HG02623 (cell line): Measurements from ENCODE around the gene NEDD4L.
"Not testable (repeated sequence)": the region's sequence is repeated elsewhere in the genome, so short reads cannot be mapped to it uniquely, and the experiment has no call there.

ENCODE experiments used
- ATAC-seq: cut with Tn5 transposase; IDR thresholded peaks from one replicate; pipeline ENCODE4 v1.9.1; 2021; ENCODE audit warnings: moderate library complexity; ENCODE audit not compliant: unreplicated experiment

Gene NEDD4L

DNA sequence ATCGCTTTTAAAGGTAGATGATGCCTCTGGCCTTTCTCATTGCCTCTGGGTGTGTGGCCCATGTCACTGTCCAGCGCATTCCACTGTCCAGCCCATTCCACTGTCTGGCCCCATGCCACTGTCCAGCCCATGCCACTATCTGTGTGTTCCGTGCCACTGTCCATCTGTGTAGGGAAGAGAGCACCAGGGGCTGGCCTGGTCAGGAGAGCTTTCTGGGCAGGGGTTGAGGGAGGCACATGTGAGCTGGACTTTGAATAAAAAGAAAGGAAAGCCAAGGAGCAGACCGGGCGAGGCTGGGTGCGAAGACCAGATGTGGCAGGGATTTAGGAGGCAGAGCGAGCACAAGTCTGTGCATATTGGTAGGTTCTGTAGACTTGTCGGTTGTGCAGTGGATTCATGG lies 236.2 kb downstream of the NEDD4L start:
- ATAC-seq, result no peak

DNA sequence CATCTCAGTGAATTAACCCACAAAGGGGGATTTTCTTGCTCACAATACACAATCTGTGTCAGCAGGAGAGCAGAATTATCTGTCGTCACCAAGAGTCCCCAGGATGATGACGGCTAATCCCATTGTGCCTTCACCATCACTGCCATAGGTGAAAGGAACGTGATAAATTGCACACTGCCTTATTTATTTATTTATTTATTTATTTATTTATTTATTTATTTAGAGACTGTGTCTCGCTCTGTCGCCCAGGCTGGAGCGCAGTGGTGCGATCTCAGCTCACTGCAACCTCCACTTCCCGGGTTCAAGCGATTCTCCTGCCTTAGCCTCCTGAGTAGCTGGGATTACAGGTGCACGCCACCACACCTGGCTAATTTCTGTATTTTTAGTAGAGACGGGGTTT lies 238.8 kb downstream of the NEDD4L start:
- not testable (repeated sequence) for ATAC-seq

DNA sequence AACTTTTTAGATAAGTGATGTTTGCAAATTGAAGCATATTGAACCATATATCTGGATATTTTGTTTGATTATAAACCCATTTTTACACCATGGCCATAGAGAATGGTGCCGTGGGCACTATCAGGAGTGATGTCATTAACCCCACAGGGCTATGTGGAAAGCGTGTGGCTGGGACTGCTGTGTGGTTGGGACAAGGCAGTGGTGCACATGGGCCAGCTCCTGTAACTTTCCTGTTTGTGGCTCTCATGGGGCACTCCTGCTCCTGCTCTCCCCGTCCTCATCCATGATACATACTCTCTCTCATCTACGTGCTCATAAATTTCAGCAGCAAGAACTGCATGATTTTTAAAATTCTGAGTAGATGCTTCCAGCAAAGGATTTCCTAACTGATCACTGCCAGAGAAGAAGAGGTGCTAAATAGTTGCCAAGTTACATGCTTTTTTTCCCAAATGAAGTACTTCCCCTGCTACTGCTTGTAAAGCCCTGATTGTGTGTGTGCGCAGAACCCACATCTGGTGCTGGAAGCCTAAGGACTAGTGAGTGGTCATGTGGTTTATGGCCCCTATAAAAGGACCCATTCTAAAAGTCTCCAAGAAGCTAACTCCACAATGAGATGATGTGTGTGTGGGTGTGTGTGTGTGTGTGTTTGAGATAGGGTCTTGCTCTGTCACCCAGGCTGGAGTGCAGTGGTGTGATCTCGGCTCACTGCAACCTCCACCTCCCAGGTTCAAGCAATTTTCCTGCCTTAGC lies 240.8 kb downstream of the NEDD4L start:
- no peak for ATAC-seq

DNA sequence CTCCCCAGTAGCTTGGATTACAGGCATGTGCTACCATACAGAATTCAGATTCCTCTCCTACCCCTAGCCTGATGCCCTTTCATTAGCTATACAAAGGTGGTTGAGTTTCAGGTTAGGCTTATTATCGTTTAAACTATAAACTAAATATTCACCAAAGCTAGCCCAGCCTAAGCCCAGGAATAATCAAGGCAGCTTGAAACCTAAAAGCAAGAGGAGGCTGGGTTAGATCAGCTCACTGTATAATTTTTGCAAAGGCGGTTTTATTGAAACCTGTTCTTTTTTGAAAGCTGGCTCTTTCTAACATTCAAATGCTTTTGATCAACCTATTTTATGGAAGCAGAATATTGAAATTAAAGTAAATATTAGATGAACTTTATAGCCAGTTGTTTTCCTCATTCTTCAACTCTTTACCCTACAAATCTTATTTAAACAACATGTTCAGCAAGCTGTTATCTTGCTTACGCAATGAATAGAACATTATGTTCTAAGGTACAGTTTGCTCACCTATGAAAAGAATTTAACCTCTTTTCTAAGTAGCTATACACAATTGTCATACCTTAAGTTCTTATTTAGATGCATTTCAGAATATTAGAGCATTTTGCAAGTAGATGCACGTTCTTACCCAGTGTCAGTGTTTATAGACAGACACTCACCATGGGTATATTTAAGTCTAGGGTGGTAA lies 241.6 kb downstream of the NEDD4L start:
- no peak for ATAC-seq

DNA sequence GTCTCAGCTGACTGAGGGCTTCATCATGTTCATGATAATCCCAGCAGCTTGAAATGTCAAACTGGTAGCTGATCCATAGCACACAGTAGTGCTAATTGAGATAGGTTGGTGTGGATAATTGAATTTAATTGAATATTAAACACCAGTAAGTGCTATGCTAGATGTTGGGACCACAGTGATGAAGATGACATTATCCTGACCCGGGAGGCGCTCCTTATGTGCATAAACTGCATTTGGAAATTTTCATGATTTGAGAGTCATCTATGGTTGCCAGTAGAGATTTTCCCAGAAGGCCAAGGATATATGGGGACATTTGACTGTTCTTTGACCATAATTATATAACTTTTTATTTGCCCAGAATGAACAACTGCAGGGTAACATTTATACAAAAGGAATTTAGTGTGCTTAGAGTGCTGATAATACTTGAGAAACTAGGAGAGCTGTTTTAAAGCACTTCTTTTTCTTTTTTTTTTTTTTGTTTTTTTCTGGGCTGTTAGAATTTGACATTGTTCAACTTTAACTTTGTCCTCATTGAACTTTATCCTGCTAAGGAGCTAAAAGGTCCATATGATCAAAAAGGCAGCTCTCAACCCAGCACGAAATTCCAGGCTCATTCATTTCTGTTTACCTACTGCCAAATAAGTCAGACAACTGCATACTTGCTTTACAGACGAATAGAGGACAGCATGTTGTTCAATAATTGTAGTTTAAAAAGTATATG lies 242.8 kb downstream of the NEDD4L start:
- ATAC-seq, result no peak

DNA sequence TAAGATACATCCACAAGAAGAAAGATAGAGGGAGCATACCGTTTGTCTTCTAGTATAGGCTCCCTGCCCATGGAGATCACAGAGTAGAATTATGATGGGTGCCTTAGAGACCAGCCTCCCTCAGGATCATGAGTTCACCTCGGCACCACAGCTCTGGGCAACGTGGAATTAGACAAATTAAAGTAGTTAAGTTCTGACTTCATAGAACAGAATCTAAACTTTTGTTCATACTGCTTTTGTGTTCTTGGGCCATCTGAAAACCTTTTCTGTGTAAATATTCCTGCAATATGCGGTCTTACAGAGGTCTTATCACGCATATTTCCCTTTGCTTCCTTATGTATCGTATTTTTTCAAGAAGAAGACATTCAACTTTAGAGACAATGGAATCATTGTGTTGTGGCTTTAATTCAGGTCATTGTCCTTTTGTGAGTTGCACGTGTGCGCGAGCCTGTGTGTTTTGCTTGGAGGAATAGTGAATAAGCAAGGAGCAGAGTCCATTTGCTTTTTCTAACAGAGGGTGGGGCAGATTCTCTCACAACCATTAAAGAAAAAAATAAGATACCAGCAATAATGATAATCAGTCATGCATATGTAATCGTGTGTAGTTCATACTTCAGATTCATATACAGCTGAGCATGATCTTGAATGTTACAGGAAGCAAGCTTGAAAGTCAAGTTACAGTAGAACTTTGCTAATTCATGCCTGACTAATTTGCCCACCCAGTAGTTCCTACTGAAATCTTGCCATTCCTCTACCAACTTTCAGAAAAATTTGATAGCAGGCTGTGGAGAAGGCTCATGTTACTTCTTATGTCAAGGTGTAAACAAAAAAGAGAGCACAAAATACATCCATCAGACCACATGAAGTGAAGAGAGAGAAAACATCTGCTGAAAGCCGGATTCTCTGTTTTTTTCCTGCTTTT lies 243.6 kb downstream of the NEDD4L start:
- ATAC-seq, result no peak

DNA sequence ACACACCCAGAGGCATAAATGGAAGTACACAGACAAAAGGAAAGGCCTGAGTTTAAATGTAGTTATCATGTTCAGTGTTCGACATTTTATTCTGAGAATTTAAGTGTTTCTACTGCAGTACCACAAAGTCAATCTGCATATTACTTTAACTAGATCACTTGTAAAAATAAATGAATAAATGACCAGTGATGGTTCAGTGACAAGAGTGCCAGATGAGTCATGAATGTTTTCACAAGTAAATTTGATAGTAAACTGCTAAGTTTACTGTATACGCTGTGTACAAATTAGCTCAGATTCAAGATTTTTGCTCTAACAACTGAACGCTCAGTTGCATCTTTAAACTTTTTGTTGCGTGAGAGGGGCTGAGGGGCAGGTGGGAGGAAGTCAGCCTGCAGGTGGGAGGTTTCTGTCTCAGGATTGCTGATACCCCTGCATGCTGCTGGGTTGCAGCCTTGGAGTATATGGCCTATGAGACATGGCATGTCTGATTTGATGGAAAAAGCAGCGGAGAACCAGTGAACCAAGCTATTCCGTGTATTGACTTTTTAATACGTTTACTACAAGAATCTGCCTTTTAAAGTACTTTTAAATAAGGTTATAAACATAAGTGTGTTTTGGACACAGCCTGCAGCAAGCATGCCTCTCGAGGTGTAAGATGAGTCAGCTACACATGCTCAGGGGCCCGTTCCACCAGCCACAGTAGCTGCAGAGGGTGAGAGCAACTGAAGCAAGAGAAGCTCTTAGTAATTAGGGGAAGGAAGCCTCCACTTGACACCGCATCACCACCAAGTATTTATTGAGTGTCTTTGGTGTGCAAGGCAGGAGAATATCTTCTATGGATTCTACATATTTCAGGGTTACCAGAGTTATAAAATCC lies 245.1 kb downstream of the NEDD4L start:
- ATAC-seq, result peak; percentile 83

DNA sequence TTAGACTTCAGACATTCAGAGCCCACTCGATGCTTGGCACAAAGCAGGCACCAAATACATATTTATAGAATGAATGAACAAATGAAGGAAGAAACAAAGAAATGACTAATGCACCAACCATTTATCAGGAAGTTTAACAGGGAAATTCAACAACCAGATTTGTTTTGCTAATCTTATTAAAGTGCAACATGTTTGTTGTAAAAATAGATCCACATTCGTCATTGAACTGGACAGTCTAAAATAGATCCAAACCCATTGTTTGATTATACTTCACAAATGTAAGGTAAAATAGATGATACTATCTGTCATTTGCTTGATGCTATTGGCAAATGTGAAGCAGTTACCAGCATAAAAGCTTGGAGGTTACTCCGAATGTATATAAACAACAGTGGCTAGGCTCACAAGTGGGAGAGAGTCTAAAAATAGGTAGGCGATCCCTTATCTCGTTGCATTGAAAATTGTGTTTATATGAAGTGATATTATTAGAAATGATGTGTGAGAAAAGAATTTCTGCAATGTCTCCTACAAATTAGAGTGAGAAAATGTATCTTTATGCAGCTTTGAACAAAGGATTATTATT lies 246.2 kb downstream of the NEDD4L start:
- no peak for ATAC-seq

DNA sequence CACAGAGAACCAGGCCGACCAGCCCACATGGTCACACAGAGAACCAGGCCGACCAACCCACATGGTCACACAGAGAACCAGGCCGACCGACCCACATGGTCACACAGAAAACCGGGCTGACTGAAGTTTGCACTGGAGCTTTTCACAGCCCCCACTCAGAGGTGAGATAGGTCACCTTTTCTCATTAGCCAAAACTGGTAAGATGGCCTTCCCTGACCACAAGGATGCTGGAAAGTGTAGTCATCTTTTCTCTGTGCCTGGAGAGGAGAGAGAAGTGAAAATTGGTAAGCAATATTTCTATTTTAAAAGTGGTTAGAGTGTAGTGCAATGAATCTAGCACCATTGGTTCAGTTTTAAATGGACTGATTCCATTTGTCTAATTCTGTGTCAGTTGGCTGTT lies 247.1 kb downstream of the NEDD4L start:
- ATAC-seq, result no peak

DNA sequence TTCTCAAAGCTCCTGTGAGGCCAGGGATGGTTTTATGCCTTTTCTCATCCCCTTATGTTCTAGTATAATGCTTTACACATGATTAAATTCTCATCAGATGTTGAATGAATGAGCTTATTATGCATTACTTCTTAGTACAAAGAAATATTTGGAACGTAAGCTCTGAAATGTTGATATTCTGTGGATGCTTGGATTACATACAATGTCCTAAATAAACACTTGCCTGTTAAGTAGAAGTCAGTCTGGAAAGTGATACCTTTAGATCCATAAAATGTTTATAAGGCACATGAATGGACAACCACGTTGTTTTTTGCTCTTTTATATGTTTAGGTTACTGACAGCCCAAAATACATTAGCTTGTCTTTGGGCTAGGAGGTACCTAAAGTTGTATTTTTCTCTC lies 248.6 kb downstream of the NEDD4L start:
- no peak for ATAC-seq

DNA sequence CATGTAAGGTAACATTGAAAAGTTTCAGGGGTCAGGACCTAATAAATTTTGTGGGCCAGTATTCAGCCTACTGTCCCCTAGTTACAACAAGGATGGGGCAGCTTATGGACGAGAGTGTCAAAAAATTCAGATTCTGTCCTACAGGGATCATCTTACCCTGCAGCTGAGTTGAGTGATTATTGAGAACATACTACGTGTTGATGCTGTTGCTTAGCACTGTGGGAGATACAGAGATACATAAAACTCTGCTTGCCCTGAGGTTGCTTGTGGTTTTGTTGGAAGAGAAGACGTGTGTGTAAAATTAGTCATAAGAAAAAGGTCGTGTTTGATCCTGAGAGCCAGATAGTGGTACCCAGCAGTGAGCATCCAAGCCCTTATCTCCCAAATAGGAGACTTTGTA lies 253.2 kb downstream of the NEDD4L start:
- ATAC-seq, result no peak

DNA sequence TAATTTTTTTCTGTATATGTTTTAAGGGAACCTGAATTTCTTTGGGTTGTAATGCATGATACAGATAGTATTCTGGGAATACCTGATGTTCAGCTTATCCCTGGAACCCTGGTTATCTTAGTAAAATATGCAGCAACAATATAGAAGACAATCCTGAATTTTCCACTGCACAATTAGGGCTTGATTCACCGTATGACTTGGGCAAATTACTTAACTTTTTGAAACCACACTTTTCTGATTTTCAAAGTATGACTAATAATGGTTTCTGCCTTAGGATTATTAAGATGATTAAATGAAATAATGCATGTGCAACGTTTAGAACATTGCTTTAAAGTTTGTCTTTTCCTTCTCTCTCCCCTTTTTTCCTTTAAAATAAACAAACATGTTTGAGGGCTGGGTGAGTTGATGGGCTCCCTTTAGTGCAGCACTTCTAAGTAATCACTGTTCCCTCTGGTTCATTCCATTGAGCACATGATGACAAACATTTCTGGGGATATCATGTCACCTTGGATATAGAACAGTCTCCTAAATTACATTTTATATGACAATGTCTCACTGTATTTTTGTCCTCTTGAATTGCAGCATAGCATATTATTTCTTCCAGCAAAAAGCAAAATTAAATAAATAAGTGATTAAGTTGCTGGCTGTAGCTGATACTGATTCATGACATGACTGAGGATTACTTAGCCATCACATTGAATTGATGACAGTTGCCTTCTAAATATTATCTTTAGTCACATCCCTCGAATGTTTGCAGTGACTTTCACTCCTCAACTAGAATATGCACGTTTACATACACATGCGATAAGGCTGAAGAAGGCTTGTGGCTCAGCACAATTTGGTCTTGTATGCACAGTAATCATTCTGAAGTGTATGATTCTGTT lies 254.5 kb downstream of the NEDD4L start:
- no peak for ATAC-seq

DNA sequence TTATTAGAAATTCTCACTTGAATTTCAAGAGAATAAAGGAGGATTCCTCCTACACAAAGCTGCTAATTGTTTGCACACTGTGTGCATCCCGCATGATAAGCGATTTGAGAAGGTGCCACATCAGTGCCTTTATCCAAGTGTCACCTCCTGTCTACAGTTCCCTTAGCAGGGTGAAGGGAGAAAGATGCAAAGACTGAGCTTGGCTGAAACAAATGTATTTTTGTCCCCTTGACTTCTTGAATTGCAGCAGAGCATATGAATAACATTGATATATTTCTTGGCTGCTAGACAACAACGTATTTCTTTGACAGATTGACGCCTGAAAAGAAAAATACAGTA lies 255.1 kb downstream of the NEDD4L start:
- no peak for ATAC-seq

DNA sequence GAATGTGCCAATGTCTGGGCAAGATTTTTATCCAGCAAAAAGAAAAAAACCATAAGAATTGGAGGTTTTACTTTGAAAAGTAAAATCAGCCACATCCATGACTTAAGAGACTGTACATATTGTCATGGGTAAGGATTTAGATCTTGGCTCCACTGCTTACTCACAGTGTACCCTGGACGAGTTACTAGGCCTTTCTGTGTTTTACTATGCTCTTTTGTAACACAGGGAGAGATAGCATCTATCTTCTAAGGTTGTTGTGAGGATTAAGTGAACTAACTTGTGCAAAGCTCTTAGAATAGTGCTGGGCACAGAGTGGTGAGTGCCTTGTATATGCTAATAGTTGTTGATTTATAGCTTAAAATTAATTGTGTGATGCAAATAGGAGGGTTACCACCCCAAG lies 255.9 kb downstream of the NEDD4L start:
- no peak for ATAC-seq

DNA sequence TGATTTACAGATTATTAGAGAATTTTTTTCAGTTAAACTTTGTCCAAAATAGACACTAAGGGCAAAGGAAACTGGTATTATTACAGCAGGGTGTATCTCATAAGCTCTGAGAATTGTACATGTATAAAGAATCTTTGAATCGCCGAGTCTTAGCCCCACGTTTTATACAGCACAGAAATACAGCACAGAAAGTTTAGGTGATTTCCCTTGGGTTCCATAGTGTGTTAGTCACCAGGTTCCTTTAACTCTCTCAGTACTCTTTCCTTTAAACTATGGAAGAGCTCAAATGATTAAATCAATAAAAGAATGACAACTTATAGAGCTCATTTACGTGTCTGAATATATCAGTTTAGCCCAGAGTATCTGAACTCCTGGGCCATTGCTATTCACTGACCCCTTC lies 256.8 kb downstream of the NEDD4L start:
- ATAC-seq, result no peak

DNA sequence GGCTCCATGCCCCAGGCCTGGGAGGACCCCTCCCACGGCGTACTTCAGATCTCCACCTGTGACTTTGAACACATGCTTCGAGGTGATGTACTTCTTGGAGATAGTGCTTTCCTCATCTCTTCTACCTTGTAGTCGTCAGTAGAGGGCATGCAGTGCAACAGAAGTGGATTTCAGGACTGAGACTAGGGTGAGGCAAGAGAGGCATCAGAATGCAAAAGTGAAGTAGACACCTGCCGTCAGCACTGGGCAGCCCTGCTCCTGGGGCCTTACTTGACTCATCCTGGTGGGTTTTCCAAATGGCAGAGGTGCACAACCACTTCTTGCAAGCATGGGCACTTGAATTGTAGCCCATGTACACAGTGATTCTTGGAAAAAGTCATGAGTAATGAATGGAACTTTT lies 258.8 kb downstream of the NEDD4L start:
- no peak for ATAC-seq

DNA sequence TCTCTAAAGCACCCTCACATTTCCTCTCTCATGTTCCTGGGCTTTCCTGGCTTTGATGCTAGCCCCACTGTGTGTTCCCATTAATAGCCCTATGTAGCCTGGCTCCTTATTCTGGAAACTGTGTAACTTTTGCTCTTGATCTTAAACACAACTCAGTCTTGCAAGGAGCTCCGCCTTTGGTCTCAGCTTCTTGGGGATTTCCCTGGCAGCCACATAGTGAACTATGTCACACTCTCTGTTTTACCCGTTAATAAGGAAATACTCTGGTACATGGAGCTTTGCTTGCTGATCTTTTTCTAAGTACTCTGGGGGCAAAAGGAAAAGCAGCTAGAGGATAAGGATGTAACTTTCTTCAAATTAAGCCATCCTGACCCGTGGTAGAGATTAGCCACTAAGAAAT lies 259.3 kb downstream of the NEDD4L start:
- ATAC-seq, result peak; percentile 84

DNA sequence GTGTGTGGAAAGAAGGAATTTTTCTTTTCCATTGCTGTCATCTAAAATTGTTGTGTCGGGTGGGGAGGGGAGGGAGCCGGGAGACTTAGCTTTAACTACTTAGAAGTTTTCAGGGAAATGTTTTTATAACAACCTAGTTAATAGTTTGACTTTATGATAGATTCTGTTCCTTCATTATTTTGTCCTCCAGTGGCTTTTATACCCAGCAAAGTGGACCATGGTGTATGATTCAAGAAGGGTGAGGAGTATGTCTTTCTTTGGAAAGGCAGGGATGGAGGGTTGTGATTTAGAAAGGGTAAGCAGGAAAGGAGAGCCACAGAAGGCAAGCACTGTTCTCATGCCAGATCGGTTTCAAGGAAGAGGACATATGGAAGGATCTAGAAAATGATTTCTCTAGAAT lies 261.8 kb downstream of the NEDD4L start:
- ATAC-seq, result no peak

DNA sequence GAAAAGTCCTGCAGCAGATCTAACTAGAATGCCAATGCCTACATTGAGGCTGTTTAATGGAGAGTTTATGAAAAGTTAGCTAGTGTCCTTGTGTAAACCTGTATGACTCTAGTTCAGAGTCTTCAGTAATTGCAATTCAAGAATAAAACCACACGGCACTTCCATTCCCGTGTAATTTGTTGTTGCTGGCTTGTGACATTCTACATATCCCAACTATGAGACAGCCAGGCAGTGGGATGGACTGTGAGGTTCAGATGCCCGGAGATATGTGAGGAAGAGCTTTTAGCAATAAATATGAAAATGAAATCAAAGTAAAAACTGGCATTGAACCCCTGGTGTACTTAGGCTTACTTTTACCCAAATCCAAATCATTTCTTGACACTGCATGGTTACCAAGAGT lies 263.4 kb downstream of the NEDD4L start:
- ATAC-seq, result no peak
